Measurements from ENCODE around the gene RABL3.

Gene RABL3

GRCh38 chr3:120773932-120774331 lies 31.6 kb upstream of the RABL3 start:
- no peak overlapping the region for H2AFZ ChIP-seq (ENCODE audit: low read length)
- H3F3A ChIP-seq (ENCODE audit: low read depth): no peaks in the 10 kb centered on the region
- no peaks in the 10 kb centered on the region for H3K79me2 ChIP-seq (ENCODE audit: insufficient read depth, low read length)
- H3K9me3 ChIP-seq (ENCODE audit: insufficient read depth, low read depth, low read length): no peaks in the 10 kb centered on the region
- H3K36me3 ChIP-seq (ENCODE audit: insufficient read depth, low read length): peaks cover 64% of the 10 kb centered on the region; the same call in 1 of the 2 replicates
- no peak overlapping the region for H3K9ac ChIP-seq (ENCODE audit: low read depth, low read length, poor library complexity, severe bottlenecking)
- no peaks in the 10 kb centered on the region for H3K4me1 ChIP-seq (ENCODE audit: insufficient read depth, low read length, poor library complexity, severe bottlenecking)
- no peaks in the 10 kb centered on the region for H3K27me3 ChIP-seq (ENCODE audit: insufficient read depth, low read length, poor library complexity, severe bottlenecking)
- TF ChIP-seq EZH2phosphoT487 (IDR thresholded peaks at IDR 0.05; ENCODE audit: borderline replicate concordance): no peak
- TF ChIP-seq CTCF (conservative IDR thresholded peaks at IDR 0.05; ENCODE audit: low read length): no peak
- H3K9me2 ChIP-seq (replicated peaks; ENCODE audit: low read depth, low read length): no peaks in the 10 kb centered on the region
- H4K20me1 ChIP-seq (ENCODE audit: insufficient read depth, low read length, poor library complexity, severe bottlenecking): no peaks in the 10 kb centered on the region
- H3K4me3 ChIP-seq (ENCODE audit: low read length, poor library complexity, severe bottlenecking): no peak overlapping the region
- H3K4me2 ChIP-seq (ENCODE audit: low read depth, low read length, poor library complexity, severe bottlenecking): no peak overlapping the region

- Histone ChIP-seq H3K4me3 (ENCODE audit: low read length, poor library complexity, severe bottlenecking) (no peak overlapping the region), H2AFZ (ENCODE audit: low read length) (no peak overlapping the region), H3F3A (ENCODE audit: low read depth) (no peaks in the 10 kb centered on the region), H3K27me3 (ENCODE audit: insufficient read depth, low read length, poor library complexity, severe bottlenecking) (no peaks in the 10 kb centered on the region), H3K9ac (ENCODE audit: low read depth, low read length, poor library complexity, severe bottlenecking) (no peak overlapping the region), H3K9me2 (replicated peaks; ENCODE audit: low read depth, low read length) (no peaks in the 10 kb centered on the region), H3K4me2 (ENCODE audit: low read depth, low read length, poor library complexity, severe bottlenecking) (no peak overlapping the region), H3K9me3 (ENCODE audit: insufficient read depth, low read depth, low read length) (no peaks in the 10 kb centered on the region), H3K79me2 (ENCODE audit: insufficient read depth, low read length) (peaks cover 2% of the 10 kb centered on the region; the same call in 1 of the 2 replicates), H3K4me1 (ENCODE audit: insufficient read depth, low read length, poor library complexity, severe bottlenecking) (no peaks in the 10 kb centered on the region), H4K20me1 (ENCODE audit: insufficient read depth, low read length, poor library complexity, severe bottlenecking) (no peaks in the 10 kb centered on the region), H3K36me3 (ENCODE audit: insufficient read depth, low read length) (peaks cover 58% of the 10 kb centered on the region; the same call in 1 of the 2 replicates)
- TF ChIP-seq EZH2phosphoT487 (IDR thresholded peaks at IDR 0.05; ENCODE audit: borderline replicate concordance) (no peak), CTCF (conservative IDR thresholded peaks at IDR 0.05; ENCODE audit: low read length) (no peak)
These were observed 29.8 kb upstream of the RABL3 start for GRCh38 chr3:120772081-120772480.

- Histone ChIP-seq H3K27me3 (ENCODE audit: insufficient read depth, low read length, poor library complexity, severe bottlenecking) (no peaks in the 10 kb centered on the region), H3K9ac (ENCODE audit: low read depth, low read length, poor library complexity, severe bottlenecking) (no peak overlapping the region), H3K36me3 (ENCODE audit: insufficient read depth, low read length) (peaks cover 46% of the 10 kb centered on the region; the same call in 1 of the 2 replicates), H3K9me3 (ENCODE audit: insufficient read depth, low read depth, low read length) (no peaks in the 10 kb centered on the region), H3K4me1 (ENCODE audit: insufficient read depth, low read length, poor library complexity, severe bottlenecking) (no peaks in the 10 kb centered on the region), H3K79me2 (ENCODE audit: insufficient read depth, low read length) (peaks cover 13% of the 10 kb centered on the region; the same call in 1 of the 2 replicates), H3K4me2 (ENCODE audit: low read depth, low read length, poor library complexity, severe bottlenecking) (no peak overlapping the region), H4K20me1 (ENCODE audit: insufficient read depth, low read length, poor library complexity, severe bottlenecking) (no peaks in the 10 kb centered on the region), H2AFZ (ENCODE audit: low read length) (no peak overlapping the region), H3F3A (ENCODE audit: low read depth) (no peaks in the 10 kb centered on the region), H3K4me3 (ENCODE audit: low read length, poor library complexity, severe bottlenecking) (no peak overlapping the region), H3K9me2 (replicated peaks; ENCODE audit: low read depth, low read length) (no peaks in the 10 kb centered on the region)
- TF ChIP-seq EZH2phosphoT487 (IDR thresholded peaks at IDR 0.05; ENCODE audit: borderline replicate concordance) (no peak), CTCF (conservative IDR thresholded peaks at IDR 0.05; ENCODE audit: low read length) (no peak)
These were observed 28.6 kb upstream of the RABL3 start for GRCh38 chr3:120770891-120771290.
